ENCODE data around the gene TYSND1. TPM values are rescaled to one million over a fixed set of nuclear protein-coding genes. Genes with fewer than 3 reads are reported as not detected.

Gene TYSND1
- total RNA-seq, 2 experiments from 2014 or later, result 33.4 to 48.1 TPM

DNA sequence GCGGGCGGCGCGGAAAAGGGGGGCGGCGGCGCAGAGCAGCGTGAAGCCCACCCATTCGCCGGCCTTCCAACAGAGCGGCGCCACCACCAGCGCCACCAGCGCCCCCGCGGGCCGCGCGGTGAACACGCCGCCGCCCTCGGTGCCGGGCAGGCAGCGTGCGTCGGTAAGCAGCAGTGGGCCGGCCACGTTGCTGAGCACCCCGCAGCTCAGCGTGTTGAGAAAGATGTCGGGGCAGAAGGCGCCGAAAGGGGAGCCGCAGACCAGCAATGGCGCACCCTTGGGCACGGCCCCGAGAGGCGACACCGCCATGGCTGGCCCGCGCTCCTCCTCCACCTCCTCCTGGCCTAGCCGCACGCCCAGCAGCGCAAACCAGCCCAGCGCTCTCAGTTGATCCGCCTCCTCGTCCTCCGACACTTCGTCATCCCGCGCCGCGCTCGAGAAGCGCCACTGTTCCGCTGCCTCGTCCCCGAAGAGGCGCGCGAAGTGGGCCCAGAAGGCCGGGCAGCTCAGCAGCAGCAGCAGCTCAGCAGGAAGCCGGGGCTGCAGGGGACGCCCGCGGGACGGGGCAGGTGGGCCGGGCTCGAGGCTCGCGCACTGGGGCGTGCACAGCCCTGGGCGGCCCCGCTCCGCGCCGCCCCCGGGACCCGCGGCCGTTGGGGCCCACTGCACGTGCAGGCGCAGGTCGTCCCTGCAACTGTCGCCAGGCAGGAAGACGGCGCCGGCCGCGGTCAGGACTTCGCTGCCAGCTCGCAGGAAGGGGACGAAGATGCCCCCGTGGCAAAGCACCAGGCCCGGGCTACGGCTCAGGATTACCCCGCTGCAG, 623 bp downstream of the TYSND1 start:
- Histone ChIP-seq H3K27ac (ENCODE audit: low read depth, low read length, poor library complexity, severe bottlenecking) (peak overlapping the region; percentile 78), H3K4me3 (ENCODE audit: low read depth, low read length, poor library complexity, severe bottlenecking) (peak overlapping the region; percentile 76), H3K9me2 (ENCODE audit: insufficient read depth, low read length) (no peaks in the 10 kb centered on the region), H3K4me2 (ENCODE audit: low read length) (peak overlapping the region; percentile 90), H2AFZ (ENCODE audit: low read length) (peak overlapping the region; percentile 27), H3K4me1 (ENCODE audit: insufficient read depth, low read length, poor library complexity, severe bottlenecking) (peaks cover 17% of the 10 kb centered on the region), H3K79me2 (ENCODE audit: insufficient read depth, low read depth, low read length) (no peaks in the 10 kb centered on the region; the same call in 1 of the 2 replicates), H3K36me3 (ENCODE audit: insufficient read depth, low read length) (peaks cover 28% of the 10 kb centered on the region), H4K20me1 (ENCODE audit: insufficient read depth, low read length) (no peaks in the 10 kb centered on the region), H3K9me3 (ENCODE audit: low read length) (no peaks in the 10 kb centered on the region)
- ChIA-PET CTCF (ENCODE audit: unreplicated experiment) (interaction anchor here (0.7 to 1.6 kb wide), 6 partner anchors 11 to 234 kb away, joined by 3 to 10 read pairs (median 5); no protein-coding TSS in a partner anchor), POLR2A (interaction anchor here (0.6 to 1.7 kb wide), 15 partner anchors 11 to 291 kb away, joined by 3 to 12 read pairs (median 4); partner anchors contain the start of genes EIF4EBP2 and SAR1A)
- peak; percentile 84 for DNase-seq (ENCODE audit: low spot score)
- intact Hi-C loops (cut with micrococcal nuclease; ENCODE audit: unreplicated experiment), result loop anchor here (1.0 to 10.0 kb wide), 2 partner anchors 24 to 219 kb away; partner anchors contain the start of gene SAR1A
- BruUV-seq (replicated peaks), result no TSS peak
- TF ChIP-seq EZH2phosphoT487 (IDR thresholded peaks at IDR 0.05; ENCODE audit: borderline replicate concordance, low read depth, low read length), result no peak
- TF ChIP-seq, protein P1, sequence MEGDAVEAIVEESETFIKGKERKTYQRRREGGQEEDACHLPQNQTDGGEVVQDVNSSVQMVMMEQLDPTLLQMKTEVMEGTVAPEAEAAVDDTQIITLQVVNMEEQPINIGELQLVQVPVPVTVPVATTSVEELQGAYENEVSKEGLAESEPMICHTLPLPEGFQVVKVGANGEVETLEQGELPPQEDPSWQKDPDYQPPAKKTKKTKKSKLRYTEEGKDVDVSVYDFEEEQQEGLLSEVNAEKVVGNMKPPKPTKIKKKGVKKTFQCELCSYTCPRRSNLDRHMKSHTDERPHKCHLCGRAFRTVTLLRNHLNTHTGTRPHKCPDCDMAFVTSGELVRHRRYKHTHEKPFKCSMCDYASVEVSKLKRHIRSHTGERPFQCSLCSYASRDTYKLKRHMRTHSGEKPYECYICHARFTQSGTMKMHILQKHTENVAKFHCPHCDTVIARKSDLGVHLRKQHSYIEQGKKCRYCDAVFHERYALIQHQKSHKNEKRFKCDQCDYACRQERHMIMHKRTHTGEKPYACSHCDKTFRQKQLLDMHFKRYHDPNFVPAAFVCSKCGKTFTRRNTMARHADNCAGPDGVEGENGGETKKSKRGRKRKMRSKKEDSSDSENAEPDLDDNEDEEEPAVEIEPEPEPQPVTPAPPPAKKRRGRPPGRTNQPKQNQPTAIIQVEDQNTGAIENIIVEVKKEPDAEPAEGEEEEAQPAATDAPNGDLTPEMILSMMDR (conservative IDR thresholded peaks at IDR 0.05; ENCODE audit: low read length), result peak; percentile 69

DNA sequence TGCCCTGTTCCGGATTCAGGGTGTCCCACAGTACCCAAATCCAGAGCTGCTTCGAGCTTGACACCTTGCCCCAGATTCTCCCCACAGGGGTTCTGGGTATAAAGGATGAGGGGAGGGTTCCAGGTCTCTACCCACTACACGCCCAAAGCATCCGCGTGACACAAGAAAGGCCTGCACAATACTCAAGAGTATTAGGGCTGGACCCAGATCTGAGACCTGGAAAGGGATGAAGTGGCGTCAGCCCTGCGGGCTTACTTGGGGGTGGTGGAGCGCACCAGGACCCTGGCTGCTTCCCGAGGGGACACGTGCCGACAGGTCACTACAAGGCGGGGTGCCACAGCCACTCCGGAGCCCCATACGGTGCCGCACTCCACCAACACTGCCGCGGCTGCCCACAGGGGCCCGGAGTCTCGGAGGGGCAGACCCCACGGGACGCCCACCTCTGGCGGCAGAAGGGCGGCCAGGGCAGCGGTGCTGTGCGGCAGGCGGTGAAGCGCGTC, 1.3 kb downstream of the TYSND1 start:
- ChIA-PET POLR2A (interaction anchor here (0.6 to 1.6 kb wide), 6 partner anchors 16 to 215 kb away, joined by 3 to 5 read pairs (median 4); no protein-coding TSS in a partner anchor), CTCF (ENCODE audit: unreplicated experiment) (no interaction called here)
- H3K9me3 ChIP-seq (ENCODE audit: low read length), result no peaks in the 10 kb centered on the region
- H3K4me1 ChIP-seq (ENCODE audit: insufficient read depth, low read length, poor library complexity, severe bottlenecking), result peaks cover 17% of the 10 kb centered on the region
- no peak for DNase-seq (ENCODE audit: low spot score)
- H4K20me1 ChIP-seq (ENCODE audit: insufficient read depth, low read length), result no peaks in the 10 kb centered on the region
- peak overlapping the region; percentile 90 for H3K4me2 ChIP-seq (ENCODE audit: low read length)
- no peaks in the 10 kb centered on the region for H3K9me2 ChIP-seq (ENCODE audit: insufficient read depth, low read length)
- intact Hi-C loops (cut with micrococcal nuclease; ENCODE audit: unreplicated experiment), result loop anchor here (10.0 kb wide), 1 partner anchor 220 kb away; no protein-coding TSS in a partner anchor
- TF ChIP-seq EZH2phosphoT487 (IDR thresholded peaks at IDR 0.05; ENCODE audit: borderline replicate concordance, low read depth, low read length), result no peak
- TF ChIP-seq, protein P1 (conservative IDR thresholded peaks at IDR 0.05; ENCODE audit: low read length), result no peak
- peak overlapping the region; percentile 76 for H3K4me3 ChIP-seq (ENCODE audit: low read depth, low read length, poor library complexity, severe bottlenecking)
- H3K27ac ChIP-seq (ENCODE audit: low read depth, low read length, poor library complexity, severe bottlenecking), result peak overlapping the region; percentile 78
- BruUV-seq (replicated peaks), result no TSS peak
- peak overlapping the region; percentile 27 for H2AFZ ChIP-seq (ENCODE audit: low read length)
- H3K79me2 ChIP-seq (ENCODE audit: insufficient read depth, low read depth, low read length), result no peaks in the 10 kb centered on the region; the same call in 1 of the 2 replicates
- peaks cover 21% of the 10 kb centered on the region for H3K36me3 ChIP-seq (ENCODE audit: insufficient read depth, low read length)

Data from OCI-LY7 (cell line).